K562 (cell line): ENCODE data around the gene CLIC1. TPM values are rescaled to one million over a fixed set of nuclear protein-coding genes. Genes with fewer than 3 reads are reported as not detected.

Experiments used
- CBX8 ChIP-seq: fragments of 200-600 bp; sonication (generic); IDR thresholded peaks from 2 replicates; pipeline ENCODE4 v1.6.1; 2012; ENCODE audit warnings: borderline replicate concordance, mixed run types, low read depth, mild to moderate bottlenecking, moderate library complexity, mixed read lengths, low read length, control low read depth, inconsistent platforms; ENCODE audit not compliant: poor library complexity, severe bottlenecking; ENCODE audit errors: extremely low read depth
- CHD7 ChIP-seq: fragments of 200-600 bp; sonication (generic); IDR thresholded peaks from one replicate; pipeline ENCODE4 v1.6.1; 2012; ENCODE audit warnings: mild to moderate bottlenecking, low read depth, low read length, inconsistent platforms
- DEAF1 ChIP-seq: fragments of 450-650 bp; formaldehyde crosslinking; IDR thresholded peaks from 2 replicates; pipeline ENCODE4 v1.4.0; 2020; ENCODE audit warnings: mild to moderate bottlenecking, moderate library complexity
- GTF2A2 ChIP-seq: IDR thresholded peaks from 2 replicates; pipeline ENCODE4 v1.6.1; 2016; ENCODE audit warnings: mild to moderate bottlenecking, missing genetic modification characterization, missing compliant biosample characterization
- KAT8 ChIP-seq: fragments of 450-650 bp; IDR thresholded peaks from 2 replicates; pipeline ENCODE4 v1.6.1; 2016; ENCODE audit warnings: low read depth, mild to moderate bottlenecking
- TRIM25 ChIP-seq: fragments of 450-650 bp; IDR thresholded peaks from 2 replicates; pipeline ENCODE4 v1.7.0; 2016; ENCODE audit warnings: borderline replicate concordance
- ZNF134 ChIP-seq: fragments of 250-450 bp; sonication (Bioruptor Pico); conservative IDR thresholded peaks from 2 replicates; pipeline ENCODE4 v1.4.0; 2020
- ZNF740 ChIP-seq, 3 experiments: fragments of 200-800 bp in 1 of 3; sonication (Bioruptor generic) in 1 of 3; sonication (generic) in 1 of 3; formaldehyde crosslinking in 1 of 3; IDR thresholded peaks; 2 replicates each; pipeline versions ENCODE4 v1.6.1 to v1.8.0; 2016 to 2022; ENCODE audit warnings: mild to moderate bottlenecking in 2 of 3, missing compliant biosample characterization in 2 of 3, missing genetic modification characterization in 2 of 3, missing genetic modification reagents in 1 of 3
- polyA plus RNA-seq, 8 experiments: library from polyadenylated mRNA; depleted of rRNA in 4 of 8; stranded (reverse) in 5 of 8; unstranded in 3 of 8; fragments of >200 nt; fragmentation: Nextera tagmentation in 2 of 8; fragmentation: Illumina TruSeq in 1 of 8; extraction: Ambion mirVana in 2 of 8; extraction: Trizol in 1 of 8; gene quantifications; 2 replicates each; pipeline versions ENCODE4 v1.2.1 to v1.2.3, GENCODE V29; 2011 to 2014; ENCODE audit warnings: inconsistent platforms in 1 of 8, missing spikeins in 1 of 8
- total RNA-seq, 7 experiments: library from RNA; depleted of rRNA in 6 of 7; stranded (reverse); fragments of >200 nt in 6 of 7; fragmentation: Illumina TruSeq in 2 of 7; extraction: Trizol in 2 of 7; gene quantifications; 2 replicates each; pipeline versions ENCODE4 v1.2.1 to v1.2.3, GENCODE V29; 2011 to 2021; ENCODE audit warnings: low replicate concordance in 1 of 7

The CLIC1 gene
- total and polyA plus RNA-seq, 9 of the 15 experiments (the other 6 are each of a cell fraction or from before 2014, with no cell fraction given): 1,267 to 2,419 (median 1,808) TPM

- no peak for TF ChIP-seq CHD7
- TF ChIP-seq GTF2A2: no peak
- peak; percentile 34; the same call in 1 of the 2 replicates for TF ChIP-seq DEAF1 (CRISPR knock-in tag)
- no peak for TF ChIP-seq TRIM25
- peak; percentile 36; the same call in 1 of the 2 replicates for TF ChIP-seq ZNF134 (CRISPR knock-in tag)
- TF ChIP-seq KAT8: no peak
- TF ChIP-seq CBX8: no peak
- no peak for TF ChIP-seq ZNF740 (CRISPR knock-in tag; IDR thresholded peaks at IDR 0.05)
- no peak for TF ChIP-seq ZNF740 (tag; IDR thresholded peaks at IDR 0.05)
Observed at GRCh38 chr6:31725502-31726350, 10.6 kb downstream of the CLIC1 start (continued).
